WTC11 (cell line): Measurements from ENCODE around the gene TNXB. TPM values are rescaled to one million over a fixed set of nuclear protein-coding genes. Genes with fewer than 3 reads are reported as not detected.

Source experiments
- ATAC-seq: fragments of 200-7000 bp; cut with Tn5 transposase; 2 replicates; pipeline ENCODE4 v1.10.0; 2021; ENCODE audit warnings: mild to moderate bottlenecking, moderate library complexity
- CTCF ChIA-PET: fragments of 300-600 bp; sonication (Branson Sonifier 250); formaldehyde crosslinking; loops from one replicate; lab custom pipeline; 2021; ENCODE audit warnings: antibody characterized with exemption; lab: Charles Lee
- POLR2A ChIA-PET: fragments of 350-600 bp; sonication (Branson Sonifier 250); formaldehyde crosslinking; loops from one replicate; lab custom pipeline; 2021; ENCODE audit warnings: antibody characterized with exemption; lab: Charles Lee
- DNase-seq: peaks from one replicate; pipeline ENCODE4 v3.0.0; 2021; ENCODE audit warnings: low spot score
- H3K27ac Mint-ChIP-seq: 2 replicates; pipeline ENCODE4 v1.8.0; 2021; ENCODE audit warnings: mixed read lengths
- H3K27me3 Mint-ChIP-seq: 2 replicates; pipeline ENCODE4 v1.8.0; 2021; ENCODE audit warnings: low read depth, mild to moderate bottlenecking, moderate library complexity, mixed read lengths
- H3K36me3 Mint-ChIP-seq: 2 replicates; pipeline ENCODE4 v1.8.0; 2021; ENCODE audit warnings: mixed read lengths
- H3K4me1 Mint-ChIP-seq: 2 replicates; pipeline ENCODE4 v1.8.0; 2022; ENCODE audit warnings: mixed read lengths
- H3K4me3 Mint-ChIP-seq: 2 replicates; pipeline ENCODE4 v1.8.0; 2021; ENCODE audit warnings: mild to moderate bottlenecking, moderate library complexity, mixed read lengths
- H3K9me3 Mint-ChIP-seq: 2 replicates; pipeline ENCODE4 v1.8.0; 2021; ENCODE audit warnings: mixed read lengths
- AFF4 ChIP-seq: sonication (generic); formaldehyde crosslinking; IDR thresholded peaks from 2 replicates; pipeline ENCODE4 v1.8.1; 2023; ENCODE audit warnings: mild to moderate bottlenecking, missing genetic modification reagents, borderline replicate concordance
- E2F4 ChIP-seq: sonication (generic); formaldehyde crosslinking; IDR thresholded peaks from 2 replicates; pipeline ENCODE4 v1.8.1; 2022; ENCODE audit warnings: low read depth, mild to moderate bottlenecking, moderate library complexity, missing genetic modification reagents, borderline replicate concordance
- GRHL2 ChIP-seq: fragments of 250-450 bp; sonication (Bioruptor Pico); IDR thresholded peaks from 2 replicates; pipeline ENCODE4 v1.8.0; 2022; ENCODE audit warnings: mild to moderate bottlenecking, moderate library complexity; ENCODE audit not compliant: insufficient replicate concordance, severe bottlenecking
- IRF1 ChIP-seq: sonication (generic); formaldehyde crosslinking; IDR thresholded peaks from 2 replicates; pipeline ENCODE4 v1.8.0; 2023; ENCODE audit warnings: missing genetic modification reagents
- JAZF1 ChIP-seq: fragments of 250-450 bp; sonication (Bioruptor Pico); IDR thresholded peaks from 2 replicates; pipeline ENCODE4 v1.9.0; 2021; ENCODE audit warnings: moderate library complexity, mild to moderate bottlenecking, inconsistent platforms
- MLX ChIP-seq: sonication (generic); formaldehyde crosslinking; IDR thresholded peaks from 2 replicates; pipeline ENCODE4 v1.8.1; 2023; ENCODE audit warnings: mild to moderate bottlenecking, missing genetic modification reagents, moderate library complexity
- RELA ChIP-seq: sonication (generic); formaldehyde crosslinking; IDR thresholded peaks from 2 replicates; pipeline ENCODE4 v1.8.1; 2022; ENCODE audit warnings: missing genetic modification reagents, mild to moderate bottlenecking, borderline replicate concordance
- ZMAT4 ChIP-seq: fragments of 250-450 bp; sonication (Bioruptor Pico); IDR thresholded peaks from 2 replicates; pipeline ENCODE4 v1.9.0; 2021; ENCODE audit warnings: mild to moderate bottlenecking
- ZNF138 ChIP-seq: sonication (generic); formaldehyde crosslinking; conservative IDR thresholded peaks from 2 replicates; pipeline ENCODE4 v1.8.1; 2022; ENCODE audit warnings: mild to moderate bottlenecking, moderate library complexity, missing genetic modification reagents
- ZNF219 ChIP-seq: sonication (generic); formaldehyde crosslinking; IDR thresholded peaks from 2 replicates; pipeline ENCODE4 v1.8.0; 2023; ENCODE audit warnings: missing genetic modification reagents, mild to moderate bottlenecking, borderline replicate concordance
- ZNF532 ChIP-seq: fragments of 250-450 bp; sonication (Bioruptor Pico); IDR thresholded peaks from 2 replicates; pipeline ENCODE4 v1.9.0; 2021; ENCODE audit warnings: mild to moderate bottlenecking, borderline replicate concordance
- ZNF671 ChIP-seq: fragments of 250-450 bp; sonication (Bioruptor Pico); IDR thresholded peaks from 2 replicates; pipeline ENCODE4 v1.8.0; 2021; ENCODE audit warnings: mild to moderate bottlenecking
- total RNA-seq: library from RNA; stranded (reverse); gene quantifications from 3 replicates; pipeline ENCODE4 v1.2.3, GENCODE V29; 2021
- TF ChIP-seq, protein P1 (sequence below): sonication (generic); formaldehyde crosslinking; IDR thresholded peaks from 2 replicates; pipeline ENCODE4 v1.8.0; 2022; ENCODE audit warnings: missing genetic modification reagents
- TF ChIP-seq, protein P2 (sequence below): fragments of 250-450 bp; sonication (Bioruptor Pico); conservative IDR thresholded peaks from 2 replicates; pipeline ENCODE4 v1.9.0; 2021; ENCODE audit warnings: mild to moderate bottlenecking
- TF ChIP-seq, protein P3 (sequence below): fragments of 250-450 bp; sonication (Bioruptor Pico); IDR thresholded peaks from 2 replicates; pipeline ENCODE4 v1.9.0; 2021; ENCODE audit warnings: moderate library complexity, mild to moderate bottlenecking, inconsistent platforms, borderline replicate concordance

TNXB gene
- total RNA-seq, 1 experiment from 2014 or later = 6.4 TPM

GRCh38 chr6:32105433-32105832 lies 3.7 kb downstream of the TNXB start (continued):
- TF ChIP-seq AFF4 (CRISPR knock-in tag) (no peak), ZMAT4 (CRISPR knock-in tag) (no peak), E2F4 (CRISPR knock-in tag) (peak; percentile 70; the same call in 1 of the 2 replicates), JAZF1 (CRISPR knock-in tag) (no peak)
- TF ChIP-seq, protein P1, sequence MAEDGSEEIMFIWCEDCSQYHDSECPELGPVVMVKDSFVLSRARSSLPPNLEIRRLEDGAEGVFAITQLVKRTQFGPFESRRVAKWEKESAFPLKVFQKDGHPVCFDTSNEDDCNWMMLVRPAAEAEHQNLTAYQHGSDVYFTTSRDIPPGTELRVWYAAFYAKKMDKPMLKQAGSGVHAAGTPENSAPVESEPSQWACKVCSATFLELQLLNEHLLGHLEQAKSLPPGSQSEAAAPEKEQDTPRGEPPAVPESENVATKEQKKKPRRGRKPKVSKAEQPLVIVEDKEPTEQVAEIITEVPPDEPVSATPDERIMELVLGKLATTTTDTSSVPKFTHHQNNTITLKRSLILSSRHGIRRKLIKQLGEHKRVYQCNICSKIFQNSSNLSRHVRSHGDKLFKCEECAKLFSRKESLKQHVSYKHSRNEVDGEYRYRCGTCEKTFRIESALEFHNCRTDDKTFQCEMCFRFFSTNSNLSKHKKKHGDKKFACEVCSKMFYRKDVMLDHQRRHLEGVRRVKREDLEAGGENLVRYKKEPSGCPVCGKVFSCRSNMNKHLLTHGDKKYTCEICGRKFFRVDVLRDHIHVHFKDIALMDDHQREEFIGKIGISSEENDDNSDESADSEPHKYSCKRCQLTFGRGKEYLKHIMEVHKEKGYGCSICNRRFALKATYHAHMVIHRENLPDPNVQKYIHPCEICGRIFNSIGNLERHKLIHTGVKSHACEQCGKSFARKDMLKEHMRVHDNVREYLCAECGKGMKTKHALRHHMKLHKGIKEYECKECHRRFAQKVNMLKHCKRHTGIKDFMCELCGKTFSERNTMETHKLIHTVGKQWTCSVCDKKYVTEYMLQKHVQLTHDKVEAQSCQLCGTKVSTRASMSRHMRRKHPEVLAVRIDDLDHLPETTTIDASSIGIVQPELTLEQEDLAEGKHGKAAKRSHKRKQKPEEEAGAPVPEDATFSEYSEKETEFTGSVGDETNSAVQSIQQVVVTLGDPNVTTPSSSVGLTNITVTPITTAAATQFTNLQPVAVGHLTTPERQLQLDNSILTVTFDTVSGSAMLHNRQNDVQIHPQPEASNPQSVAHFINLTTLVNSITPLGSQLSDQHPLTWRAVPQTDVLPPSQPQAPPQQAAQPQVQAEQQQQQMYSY (CRISPR knock-in tag) = peak; percentile 40; the same call in 1 of the 2 replicates
- TF ChIP-seq, all 79 proteins: peak for 17

DNA sequence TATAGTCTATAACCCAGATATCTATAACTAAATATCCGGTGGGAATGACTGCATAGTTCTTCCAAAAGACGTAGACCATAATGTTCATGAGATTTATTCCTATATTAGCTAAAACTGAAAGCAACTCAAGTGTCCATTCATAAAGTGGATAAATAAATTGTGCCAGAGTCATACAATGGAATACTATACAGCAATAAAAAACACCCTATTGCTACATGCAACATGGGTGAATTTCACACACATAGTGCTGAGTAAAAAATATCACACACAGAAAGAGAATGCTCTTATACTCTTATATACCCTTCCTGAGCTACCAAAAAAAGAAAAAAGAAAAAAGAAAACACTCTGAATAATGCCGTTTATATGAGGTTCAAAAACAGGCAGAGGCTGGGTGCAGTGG lies 6.9 kb downstream of the TNXB start:
- no peak for ATAC-seq
- peaks cover 20% of the 10 kb centered on the region for H3K27me3 Mint-ChIP-seq
- no peaks in the 10 kb centered on the region for H3K4me1 Mint-ChIP-seq
- TF ChIP-seq GRHL2 (no peak), ZNF219 (CRISPR knock-in tag) (no peak), ZNF671 (CRISPR knock-in tag) (no peak), RELA (no peak), ZNF138 (CRISPR knock-in tag) (no peak), MLX (no peak), ZNF532 (CRISPR knock-in tag) (no peak), IRF1 (no peak)
- TF ChIP-seq, protein P2, sequence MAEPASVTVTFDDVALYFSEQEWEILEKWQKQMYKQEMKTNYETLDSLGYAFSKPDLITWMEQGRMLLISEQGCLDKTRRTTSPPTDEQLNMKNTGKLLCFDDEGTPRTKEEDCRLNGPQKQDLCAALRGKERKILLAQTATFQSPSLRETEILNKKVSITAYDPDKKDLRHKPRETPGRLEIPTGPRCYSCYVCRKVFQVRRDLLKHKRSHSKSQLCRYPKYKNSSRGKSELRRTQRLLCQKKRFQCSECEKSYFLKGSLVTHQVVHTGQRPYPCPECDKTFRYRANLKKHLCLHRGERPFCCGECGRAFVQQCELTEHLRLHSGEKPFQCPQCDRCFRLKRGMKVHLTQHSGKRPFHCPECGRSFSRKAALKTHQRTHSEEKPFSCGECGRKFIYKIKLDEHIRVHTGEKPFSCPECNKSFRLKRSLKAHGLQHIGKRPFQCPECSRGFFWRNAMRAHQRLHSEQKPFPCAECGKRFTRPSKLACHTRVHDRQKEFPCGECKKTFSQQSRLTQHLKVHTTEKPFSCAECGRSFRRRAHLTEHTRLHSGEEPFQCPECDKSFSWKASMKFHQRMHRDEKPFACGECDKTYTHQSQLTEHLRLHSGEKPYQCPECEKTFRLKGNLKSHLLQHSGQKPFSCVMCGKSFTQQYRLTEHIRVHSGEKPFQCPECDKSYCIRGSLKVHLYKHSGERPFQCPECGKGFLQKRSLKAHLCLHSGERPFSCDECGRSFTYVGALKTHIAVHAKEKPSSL (CRISPR knock-in tag) = no peak
- TF ChIP-seq, protein P3, sequence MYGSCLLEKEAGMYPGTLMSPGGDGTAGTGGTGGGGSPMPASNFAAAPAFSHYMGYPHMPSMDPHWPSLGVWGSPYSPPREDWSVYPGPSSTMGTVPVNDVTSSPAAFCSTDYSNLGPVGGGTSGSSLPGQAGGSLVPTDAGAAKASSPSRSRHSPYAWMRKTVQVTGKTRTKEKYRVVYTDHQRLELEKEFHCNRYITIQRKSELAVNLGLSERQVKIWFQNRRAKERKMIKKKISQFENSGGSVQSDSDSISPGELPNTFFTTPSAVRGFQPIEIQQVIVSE (CRISPR knock-in tag) = no peak
- H3K27ac Mint-ChIP-seq = no peak overlapping the region
- H3K4me3 Mint-ChIP-seq = no peak overlapping the region
- ChIA-PET CTCF (interaction anchor here (2.3 to 2.8 kb wide), 2 partner anchors 15 to 54 kb away, joined by 5 to 12 read pairs; no protein-coding TSS in a partner anchor), POLR2A (no interaction called here)
- H3K36me3 Mint-ChIP-seq = no peaks in the 10 kb centered on the region
- peaks cover 8% of the 10 kb centered on the region for H3K9me3 Mint-ChIP-seq
- DNase-seq = no peak
